Measurements from ENCODE around the gene CASR.

The CASR gene

DNA sequence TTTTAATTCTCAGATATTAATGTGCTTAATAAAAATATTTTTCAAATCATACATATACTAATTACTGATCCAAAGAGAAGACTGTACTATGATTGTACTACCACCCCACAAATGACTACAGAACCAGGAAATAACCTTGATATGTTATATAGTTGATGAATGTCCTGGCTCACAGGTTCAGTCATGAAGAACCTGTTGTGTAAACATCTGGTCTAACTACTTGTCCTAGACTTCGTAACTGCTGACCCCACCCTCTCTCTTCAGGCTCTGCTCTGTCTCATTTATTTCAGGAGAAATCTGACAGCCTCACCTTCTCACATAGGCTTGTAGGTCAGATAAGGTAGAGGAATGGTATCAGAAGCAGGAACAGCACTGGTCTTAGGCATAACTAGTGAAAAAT, 126.9 kb downstream of the CASR start:
- DNase-seq = no peak

GRCh38 chr3:122312826-122313225, 129.4 kb downstream of the CASR start:
- no peak for DNase-seq

- DNase-seq = no peak
These were observed 129.8 kb downstream of the CASR start for GRCh38 chr3:122313281-122313680.

- no peak for DNase-seq
These were observed 130.9 kb downstream of the CASR start for GRCh38 chr3:122314228-122314876.

DNA sequence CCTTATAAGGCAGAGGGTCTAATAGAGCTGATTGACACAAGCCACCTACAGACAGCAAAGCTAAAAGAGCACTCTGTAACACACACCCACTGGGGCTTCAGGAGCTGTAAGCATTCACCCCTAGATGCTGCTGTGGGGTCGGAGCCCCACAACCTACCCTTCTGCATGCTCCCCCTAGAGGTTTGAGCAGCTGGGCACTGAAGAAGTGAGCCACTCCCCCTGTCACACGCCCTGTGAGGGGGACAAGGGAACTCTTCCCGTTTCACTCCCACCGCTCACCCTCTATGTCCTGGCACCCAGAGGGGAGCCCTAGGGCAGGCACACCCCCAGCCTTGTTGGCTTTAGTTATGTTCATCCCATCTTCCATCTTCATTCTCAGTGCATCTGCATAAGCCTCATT, 132.2 kb downstream of the CASR start:
- no peak for DNase-seq

GRCh38 chr3:122316368-122316767, 132.9 kb downstream of the CASR start:
- DNase-seq = no peak

DNA sequence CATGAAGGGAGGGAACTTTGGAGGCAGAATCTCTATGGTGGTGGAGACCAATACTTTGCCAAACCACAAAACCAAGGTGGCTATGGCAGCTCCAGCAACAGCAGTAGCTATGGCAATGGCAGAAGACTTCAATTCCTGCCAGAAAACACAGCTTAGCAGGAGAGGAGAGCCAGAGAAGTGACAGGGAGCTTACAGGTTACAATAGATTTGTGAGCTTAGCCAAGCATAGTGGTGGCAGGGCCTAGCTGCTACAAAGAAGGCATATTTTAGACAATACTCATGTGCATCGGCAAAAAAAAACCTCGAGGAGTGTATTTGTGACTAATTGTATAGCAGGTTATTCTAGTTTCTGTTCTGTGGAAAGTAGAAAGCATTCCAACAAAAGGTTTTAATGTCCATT, 135.2 kb downstream of the CASR start:
- no peak for DNase-seq

GRCh38 chr3:122322095-122323075, 138.9 kb downstream of the CASR start:
- peak in 1 of 2 experiments; percentile 9 for DNase-seq

GRCh38 chr3:122324871-122325323, 141.4 kb downstream of the CASR start, which contains the start of gene CSTA:
CSTA (plus strand) TSS chr3:122325248; CDS start chr3:122325293, 45 bp downstream.
- no peak for DNase-seq

GRCh38 chr3:122325769-122326168, 142.3 kb downstream of the CASR start:
- no peak for DNase-seq

DNA sequence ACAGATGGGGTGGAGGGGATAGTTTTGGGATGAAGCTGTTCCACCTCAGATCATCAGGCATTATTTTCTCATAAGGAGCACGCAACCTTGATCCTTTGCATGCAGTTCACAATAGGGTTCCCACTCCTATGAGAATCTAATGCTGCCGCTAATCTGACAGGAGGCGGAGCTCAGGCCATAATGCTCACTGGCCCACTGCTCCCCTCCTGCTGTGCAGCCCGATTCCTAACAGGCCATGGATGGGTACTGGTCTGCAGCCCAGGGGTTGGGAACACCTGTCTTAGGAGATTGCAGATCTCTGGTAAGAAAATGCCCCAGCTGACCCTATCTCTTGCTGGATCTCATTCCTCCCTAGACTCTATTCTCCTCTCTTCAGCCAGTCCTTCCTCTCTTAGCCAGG, 148.4 kb downstream of the CASR start:
- DNase-seq = no peak

DNA sequence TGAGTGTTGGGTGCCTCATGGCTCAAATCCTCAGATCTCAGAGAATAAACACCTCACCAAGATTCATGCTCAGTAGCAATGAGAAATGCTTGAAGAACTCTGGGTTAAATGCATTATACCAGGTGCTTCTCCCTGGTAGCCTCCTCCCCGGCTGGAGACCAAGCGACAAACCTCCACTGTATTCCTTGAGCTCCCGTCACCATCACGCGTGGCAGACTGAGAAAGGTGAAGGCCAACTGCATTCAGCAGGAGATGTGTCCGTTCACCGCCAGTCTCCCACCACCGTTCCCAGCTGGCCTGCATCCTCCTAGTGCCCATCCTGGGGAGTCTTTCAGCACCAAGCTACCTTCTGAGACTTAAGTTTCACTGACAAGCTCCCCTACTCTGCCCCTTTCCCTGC, 149.1 kb downstream of the CASR start:
- DNase-seq = no peak

Measured in activated CD4-positive, alpha-beta T cell treated with anti-CD3 and anti-CD28 coated beads, Interleukin-2, amount 50 U/mL, for 48 hours (primary cell).